IMR-90 (cell line): ENCODE results near the gene RPGR. TPM values are rescaled to one million over a fixed set of nuclear protein-coding genes. Genes with fewer than 3 reads are reported as not detected.
A peak's percentile ranks its signal among the peaks of the same experiment; 100 is the strongest.

Experiments used
- ATAC-seq: fragments of 200-7000 bp; cut with Tn5 transposase; 2 replicates; pipeline ENCODE4 v1.9.1; 2020; ENCODE audit warnings: low read depth, mild to moderate bottlenecking, moderate library complexity
- BruUV-seq: library from RNA; stranded (reverse); fragments of 400-500 nt; replicated peaks from 2 replicates; lab custom pipeline; 2021; lab: Mats Ljungman, UMichigan
- CTCF ChIA-PET: fragments of 300-600 bp; formaldehyde crosslinking; extraction: SDS; loops from one replicate; lab custom pipeline; 2021; ENCODE audit warnings: antibody characterized with exemption; lab: Yijun Ruan, JAX
- POLR2A ChIA-PET: fragments of 300-600 bp; sonication (Branson Sonifier 250); formaldehyde crosslinking; loops from one replicate; lab custom pipeline; 2022; ENCODE audit warnings: antibody characterized with exemption; ENCODE audit not compliant: unreplicated experiment; lab: Charles Lee
- DNase-seq: peaks from one replicate; pipeline ENCODE4 v3.0.0; 2013
- H2AFZ ChIP-seq: replicated peaks from 2 replicates; pipeline ENCODE3; 2013; ENCODE audit warnings: low read length, mild to moderate bottlenecking; ENCODE audit not compliant: poor library complexity
- H2AK5ac ChIP-seq: 2 replicates; pipeline ENCODE4 v1.6.1; 2013; ENCODE audit warnings: low read depth, low read length, inconsistent platforms
- H2AK9ac ChIP-seq: replicated peaks from 2 replicates; pipeline ENCODE3; 2013; ENCODE audit warnings: mild to moderate bottlenecking, low read depth, low read length, moderate library complexity; ENCODE audit not compliant: poor library complexity
- H2BK120ac ChIP-seq: 2 replicates; pipeline ENCODE4 v1.6.1; 2013; ENCODE audit warnings: low read depth, low read length, inconsistent platforms
- H2BK15ac ChIP-seq: 3 replicates; pipeline ENCODE4 v1.6.1; 2013; ENCODE audit warnings: low read depth, low read length, inconsistent platforms
- H2BK20ac ChIP-seq: 2 replicates; pipeline ENCODE4 v1.6.1; 2013; ENCODE audit warnings: low read depth, mild to moderate bottlenecking, inconsistent platforms, low read length, moderate library complexity
- H2BK5ac ChIP-seq: 2 replicates; pipeline ENCODE4 v1.6.1; 2013; ENCODE audit warnings: mild to moderate bottlenecking, low read depth, low read length, inconsistent platforms; ENCODE audit not compliant: poor library complexity, severe bottlenecking
- H3K14ac ChIP-seq: replicated peaks from 2 replicates; pipeline ENCODE4 v1.6.1; 2013; ENCODE audit warnings: low read depth, low read length, inconsistent platforms
- H3K18ac ChIP-seq: 2 replicates; pipeline ENCODE4 v1.6.1; 2013; ENCODE audit warnings: low read depth, low read length, control low read depth
- H3K23ac ChIP-seq: 2 replicates; pipeline ENCODE4 v1.6.1; 2013; ENCODE audit warnings: low read depth, low read length, inconsistent platforms
- H3K27ac ChIP-seq: 2 replicates; pipeline ENCODE4 v1.5.1; 2013; ENCODE audit warnings: mild to moderate bottlenecking, control low read depth, low read length; ENCODE audit not compliant: insufficient read depth
- H3K27me3 ChIP-seq: 2 replicates; pipeline ENCODE4 v1.6.1; 2013; ENCODE audit warnings: low read length; ENCODE audit not compliant: control insufficient read depth, insufficient read depth
- H3K36me3 ChIP-seq: 2 replicates; pipeline ENCODE4 v1.6.1; 2013; ENCODE audit warnings: low read length, mixed read lengths; ENCODE audit not compliant: control insufficient read depth, insufficient read depth
- H3K4ac ChIP-seq: 2 replicates; pipeline ENCODE4 v1.6.1; 2013; ENCODE audit warnings: low read depth, low read length, inconsistent platforms
- H3K4me1 ChIP-seq: 2 replicates; pipeline ENCODE4 v1.6.1; 2013; ENCODE audit warnings: low read length, mixed read lengths; ENCODE audit not compliant: control insufficient read depth, insufficient read depth
- H3K4me2 ChIP-seq: 2 replicates; pipeline ENCODE4 v1.6.1; 2013; ENCODE audit warnings: low read depth, mild to moderate bottlenecking, control low read depth, low read length, moderate library complexity
- H3K4me3 ChIP-seq: 2 replicates; pipeline ENCODE4 v1.5.1; 2013; ENCODE audit warnings: low read depth, mild to moderate bottlenecking, control low read depth, low read length, moderate library complexity; ENCODE audit not compliant: insufficient read depth
- H3K56ac ChIP-seq: 2 replicates; pipeline ENCODE4 v1.6.1; 2013; ENCODE audit warnings: low read length, inconsistent platforms; ENCODE audit not compliant: insufficient read depth; ENCODE audit errors: extremely low read depth
- H3K79me1 ChIP-seq, 2 experiments: 2 replicates each; pipeline ENCODE4 v1.6.1; 2013; ENCODE audit warnings: low read length in 2 of 2, inconsistent platforms in 1 of 2, low read depth in 1 of 2
- H3K9ac ChIP-seq: 2 replicates; pipeline ENCODE4 v1.6.1; 2013; ENCODE audit warnings: low read depth, low read length, control low read depth
- H3K9me1 ChIP-seq: 2 replicates; pipeline ENCODE4 v1.6.1; 2013; ENCODE audit warnings: low read length, inconsistent platforms; ENCODE audit not compliant: insufficient read depth
- H3K9me3 ChIP-seq: 2 replicates; pipeline ENCODE4 v1.6.1; 2013; ENCODE audit warnings: low read length; ENCODE audit not compliant: control insufficient read depth, insufficient read depth
- H4K20me1 ChIP-seq: 2 replicates; pipeline ENCODE4 v1.6.1; 2013; ENCODE audit warnings: low read length, inconsistent platforms; ENCODE audit not compliant: insufficient read depth
- H4K5ac ChIP-seq: 2 replicates; pipeline ENCODE4 v1.6.1; 2013; ENCODE audit warnings: mild to moderate bottlenecking, low read depth, low read length, control low read depth
- H4K8ac ChIP-seq, 2 experiments: 2 replicates each; pipeline ENCODE4 v1.6.1; 2013; ENCODE audit warnings: low read depth in 2 of 2, low read length in 2 of 2, control low read depth in 1 of 2, inconsistent platforms in 1 of 2
- H4K91ac ChIP-seq: 2 replicates; pipeline ENCODE4 v1.6.1; 2013; ENCODE audit warnings: low read depth, low read length, inconsistent platforms; ENCODE audit not compliant: insufficient read depth
- CTCF ChIP-seq: conservative IDR thresholded peaks from 2 replicates; pipeline ENCODE4 v1.5.1; 2012; ENCODE audit warnings: mild to moderate bottlenecking, low read depth, low read length, improper control_type of control experiment
- POLR2A ChIP-seq: IDR thresholded peaks from 2 replicates; pipeline ENCODE4 v1.6.1; 2012; ENCODE audit warnings: mild to moderate bottlenecking, low read depth, low read length
- WGBS, 2 experiments: methylation state at CpG; one replicate each; pipeline versions ENCODE4 v1.1.5 to v1.1.7; 2013; ENCODE audit warnings: missing lambda C conversion rate in 2 of 2; ENCODE audit not compliant: insufficient read length in 1 of 2; ENCODE audit errors: extremely low coverage in 2 of 2; 5-methylcytosine and 5-hydroxymethylcytosine counted together
- dilution Hi-C: fragments of 300-500 bp; cut with HindIII; formaldehyde crosslinking; loops from one replicate; pipeline ENCODE4 v1.14.3; 2018; ENCODE audit warnings: low sequenced_read_pairs; ENCODE audit not compliant: unreplicated experiment
- in situ Hi-C: fragments of 300-500 bp; cut with MboI; formaldehyde crosslinking; loops from 3 replicates; pipeline ENCODE4 v1.14.3; 2019; ENCODE audit warnings: low sequenced_read_pairs, inconsistent platforms, mixed read lengths
- intact Hi-C: fragments of 100-400 bp; cut with micrococcal nuclease; formaldehyde crosslinking; loops from 2 replicates; pipeline ENCODE4 v1.10.0; 2022
- polyA plus RNA-seq, 3 experiments: library from polyadenylated mRNA; depleted of rRNA; stranded (reverse); fragments of >200 nt; gene quantifications; 2 replicates each; pipeline ENCODE4 v1.2.3, GENCODE V29; 2012; ENCODE audit warnings: low replicate concordance in 1 of 3
- total RNA-seq: library from RNA; depleted of rRNA; stranded (reverse); fragments of >200 nt; gene quantifications from 2 replicates; pipeline ENCODE4 v1.2.3, GENCODE V29; 2012

The RPGR gene
- total and polyA plus RNA-seq, 2 of the 4 experiments (the other 2 are of a cell fraction) = 2.2 to 3.8 TPM

DNA sequence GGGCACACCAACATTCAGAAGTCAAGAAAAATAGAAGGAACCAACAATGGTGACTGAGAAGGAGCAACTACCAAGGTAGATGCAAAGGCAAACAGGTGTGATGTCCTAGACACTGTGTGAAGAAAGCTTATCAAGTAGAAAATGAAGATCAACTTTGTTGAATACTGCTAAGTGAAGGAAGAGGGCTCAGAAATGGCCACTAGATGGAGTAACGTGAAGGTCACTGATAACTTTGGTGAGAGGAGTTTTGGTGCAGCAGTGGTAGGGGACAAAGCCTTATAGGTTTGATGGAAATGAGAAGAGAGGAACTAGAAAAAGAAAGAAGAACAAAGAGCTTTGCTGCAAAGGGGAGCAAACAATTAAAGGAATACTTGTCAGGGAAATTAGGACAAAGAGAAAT, 48.6 kb upstream of the RPGR start:
- dilution Hi-C loops = no loop called here
- H4K5ac ChIP-seq = no peak overlapping the region
- H2BK20ac ChIP-seq = no peak overlapping the region
- no peak overlapping the region for H3K4me3 ChIP-seq
- H4K8ac ChIP-seq = no peak overlapping the region
- H4K91ac ChIP-seq = no peak overlapping the region
- no peak overlapping the region for H2AK5ac ChIP-seq
- TF ChIP-seq POLR2A = no peak
- TF ChIP-seq CTCF = 0 out of 2 replicates have a peak, but pooled peaks have one; percentile 30
- H3K4me1 ChIP-seq = no peaks in the 10 kb centered on the region
- H4K20me1 ChIP-seq = no peaks in the 10 kb centered on the region
- no peaks in the 10 kb centered on the region for H3K9me1 ChIP-seq
- CTCF ChIA-PET = interaction anchor here (0.8 kb wide), 1 partner anchor 31 kb away, joined by 3 read pairs; no protein-coding TSS in a partner anchor
- H2BK120ac ChIP-seq = no peak overlapping the region
- H3K4ac ChIP-seq = no peak overlapping the region
- H2AK9ac ChIP-seq = no peak overlapping the region
- no peaks in the 10 kb centered on the region for H3K9me3 ChIP-seq
- no peak overlapping the region for H3K23ac ChIP-seq
- H3K36me3 ChIP-seq = no peaks in the 10 kb centered on the region
- no peaks in the 10 kb centered on the region for H3K79me1 ChIP-seq
- peak; percentile 46; the same call in 1 of the 2 replicates for ATAC-seq
- in situ Hi-C loops = no loop called here
- H3K9ac ChIP-seq = no peak overlapping the region
- no peak overlapping the region for H3K56ac ChIP-seq
- peaks cover 3% of the 10 kb centered on the region for H3K27me3 ChIP-seq
- BruUV-seq = no TSS peak
- intact Hi-C loops = no loop called here
- H3K14ac ChIP-seq = no peak overlapping the region
- no peak overlapping the region for H2BK5ac ChIP-seq
- no peak overlapping the region for H3K27ac ChIP-seq
- no peak overlapping the region for H3K18ac ChIP-seq
- 0% methylated on average over 1 of the region's 1 CpG; no CpG with 5 or more reads in 1 of the 2 experiments for WGBS, 2 experiments
- POLR2A ChIA-PET = no interaction called here
- no peak overlapping the region for H3K4me2 ChIP-seq
- no peak overlapping the region for H2BK15ac ChIP-seq
- DNase-seq = no peak
- H2AFZ ChIP-seq = no peak overlapping the region
